Measurements from ENCODE around the gene ZNF74. TPM values are rescaled to one million over a fixed set of nuclear protein-coding genes. Genes with fewer than 3 reads are reported as not detected.

The ZNF74 gene
- total RNA-seq, 4 donors from 2014 or later = 3.0 to 6.9 (median 4.9) TPM

DNA sequence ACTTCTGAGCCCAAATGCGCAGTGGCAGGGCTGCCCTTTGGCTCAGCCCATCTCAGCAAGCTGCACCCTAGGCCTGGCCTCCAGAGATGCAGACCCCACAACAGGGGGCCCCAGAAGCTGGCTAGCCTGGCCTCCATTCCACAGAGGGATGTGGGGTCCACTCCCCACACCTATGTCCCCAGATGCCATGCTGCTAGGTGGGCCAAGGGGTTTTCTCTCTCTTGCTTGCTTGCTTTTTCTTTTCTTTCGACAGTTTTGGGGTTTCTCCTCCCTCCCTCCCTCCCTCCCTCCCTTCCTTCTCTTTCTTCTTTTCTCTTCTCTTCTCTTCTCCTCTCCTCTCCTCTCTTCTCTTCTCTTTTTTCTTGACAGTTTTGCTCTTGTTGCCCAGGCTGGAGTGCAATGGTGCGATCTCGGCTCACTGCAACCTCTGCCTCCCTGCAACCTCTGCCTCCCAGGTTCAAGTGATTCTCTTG is 34.0 kb downstream of the ZNF74 start:
- no peak overlapping the region for H3K27ac ChIP-seq
- DNase-seq = no peak
- no peak overlapping the region for H3K4me3 ChIP-seq
- no peaks in the 10 kb centered on the region for H3K36me3 ChIP-seq
- in situ Hi-C loops (cut with MboI; ENCODE audit: low sequenced_read_pairs in 4 of 4) (loop anchor here in 1 of 4 donors (25.0 kb wide), 1 partner anchor 259 kb away; no protein-coding TSS in a partner anchor), intact Hi-C loops (cut with DNase I; ENCODE audit: low total_unique reads) (loop anchor here (10.0 kb wide), 1 partner anchor 147 kb away; no protein-coding TSS in a partner anchor)
- no peak for ATAC-seq
- H3K9me3 ChIP-seq = no peaks in the 10 kb centered on the region
- peaks cover 0 to 15% of the 10 kb centered on the region in 2 donors for H3K4me1 ChIP-seq
- TF ChIP-seq, protein P1, sequence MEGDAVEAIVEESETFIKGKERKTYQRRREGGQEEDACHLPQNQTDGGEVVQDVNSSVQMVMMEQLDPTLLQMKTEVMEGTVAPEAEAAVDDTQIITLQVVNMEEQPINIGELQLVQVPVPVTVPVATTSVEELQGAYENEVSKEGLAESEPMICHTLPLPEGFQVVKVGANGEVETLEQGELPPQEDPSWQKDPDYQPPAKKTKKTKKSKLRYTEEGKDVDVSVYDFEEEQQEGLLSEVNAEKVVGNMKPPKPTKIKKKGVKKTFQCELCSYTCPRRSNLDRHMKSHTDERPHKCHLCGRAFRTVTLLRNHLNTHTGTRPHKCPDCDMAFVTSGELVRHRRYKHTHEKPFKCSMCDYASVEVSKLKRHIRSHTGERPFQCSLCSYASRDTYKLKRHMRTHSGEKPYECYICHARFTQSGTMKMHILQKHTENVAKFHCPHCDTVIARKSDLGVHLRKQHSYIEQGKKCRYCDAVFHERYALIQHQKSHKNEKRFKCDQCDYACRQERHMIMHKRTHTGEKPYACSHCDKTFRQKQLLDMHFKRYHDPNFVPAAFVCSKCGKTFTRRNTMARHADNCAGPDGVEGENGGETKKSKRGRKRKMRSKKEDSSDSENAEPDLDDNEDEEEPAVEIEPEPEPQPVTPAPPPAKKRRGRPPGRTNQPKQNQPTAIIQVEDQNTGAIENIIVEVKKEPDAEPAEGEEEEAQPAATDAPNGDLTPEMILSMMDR (IDR thresholded peaks at IDR 0.05 in 4 of 5, conservative IDR thresholded peaks at IDR 0.05 in 1 of 5) = no peak
- no peak for TF ChIP-seq POLR2A (IDR thresholded peaks at IDR 0.05)
- H3K27me3 ChIP-seq = peaks cover 0 to 5% (median 3%) of the 10 kb centered on the region in 3 donors

DNA sequence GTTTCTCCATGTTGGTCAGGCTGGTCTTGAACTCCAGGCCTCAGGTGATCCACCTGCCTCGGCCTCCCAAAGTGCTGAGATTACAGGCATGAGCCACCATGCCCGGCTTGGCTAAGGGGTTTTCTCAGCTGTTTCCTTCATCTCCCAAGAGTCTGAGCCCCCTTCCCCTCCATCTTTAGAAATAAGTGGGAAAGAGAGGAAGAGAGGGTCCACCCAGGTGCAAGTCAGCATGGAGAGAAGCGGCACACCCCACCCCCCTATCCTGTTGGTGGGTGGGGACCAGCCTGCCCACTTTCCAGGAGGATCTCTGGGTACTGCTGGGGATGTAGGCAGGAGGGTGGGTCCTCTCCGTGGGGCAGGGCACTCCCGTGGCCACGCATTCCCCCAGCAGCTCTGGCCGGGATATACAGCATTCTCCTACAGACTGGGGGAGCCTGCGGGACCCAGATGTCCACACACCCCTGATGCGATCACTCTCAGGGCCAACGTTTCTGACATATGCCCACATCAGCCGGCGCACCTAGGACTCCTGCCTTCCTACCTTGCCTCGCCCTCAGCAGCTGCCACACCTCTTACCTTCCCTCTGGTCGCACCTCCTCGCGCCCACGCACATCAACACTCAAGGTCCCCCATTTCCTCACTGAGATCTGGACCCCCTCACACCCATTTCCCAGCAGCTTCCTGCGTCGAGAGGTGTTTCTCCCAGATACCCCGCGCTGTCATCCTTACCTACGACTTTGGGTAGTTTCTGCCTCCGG is 34.7 kb downstream of the ZNF74 start:
- H3K4me3 ChIP-seq = no peak overlapping the region
- no peak for TF ChIP-seq POLR2A (IDR thresholded peaks at IDR 0.05)
- TF ChIP-seq, protein P1 (IDR thresholded peaks at IDR 0.05 in 4 of 5, conservative IDR thresholded peaks at IDR 0.05 in 1 of 5) = no peak
- intact Hi-C loops (cut with DNase I; ENCODE audit: low total_unique reads) = loop anchor here (10.0 kb wide), 1 partner anchor 146 kb away; no protein-coding TSS in a partner anchor
- DNase-seq = no peak
- no peak for ATAC-seq
- no peaks in the 10 kb centered on the region for H3K36me3 ChIP-seq
- H3K9me3 ChIP-seq = no peaks in the 10 kb centered on the region
- H3K27ac ChIP-seq = no peak overlapping the region
- peaks cover 0 to 8% of the 10 kb centered on the region in 2 donors for H3K4me1 ChIP-seq
- in situ Hi-C loops (cut with MboI; ENCODE audit: low sequenced_read_pairs in 4 of 4) = loop anchor here in 1 of 4 donors (25.0 kb wide), 1 partner anchor 259 kb away; no protein-coding TSS in a partner anchor
- peaks cover 0 to 5% (median 3%) of the 10 kb centered on the region in 3 donors for H3K27me3 ChIP-seq

DNA sequence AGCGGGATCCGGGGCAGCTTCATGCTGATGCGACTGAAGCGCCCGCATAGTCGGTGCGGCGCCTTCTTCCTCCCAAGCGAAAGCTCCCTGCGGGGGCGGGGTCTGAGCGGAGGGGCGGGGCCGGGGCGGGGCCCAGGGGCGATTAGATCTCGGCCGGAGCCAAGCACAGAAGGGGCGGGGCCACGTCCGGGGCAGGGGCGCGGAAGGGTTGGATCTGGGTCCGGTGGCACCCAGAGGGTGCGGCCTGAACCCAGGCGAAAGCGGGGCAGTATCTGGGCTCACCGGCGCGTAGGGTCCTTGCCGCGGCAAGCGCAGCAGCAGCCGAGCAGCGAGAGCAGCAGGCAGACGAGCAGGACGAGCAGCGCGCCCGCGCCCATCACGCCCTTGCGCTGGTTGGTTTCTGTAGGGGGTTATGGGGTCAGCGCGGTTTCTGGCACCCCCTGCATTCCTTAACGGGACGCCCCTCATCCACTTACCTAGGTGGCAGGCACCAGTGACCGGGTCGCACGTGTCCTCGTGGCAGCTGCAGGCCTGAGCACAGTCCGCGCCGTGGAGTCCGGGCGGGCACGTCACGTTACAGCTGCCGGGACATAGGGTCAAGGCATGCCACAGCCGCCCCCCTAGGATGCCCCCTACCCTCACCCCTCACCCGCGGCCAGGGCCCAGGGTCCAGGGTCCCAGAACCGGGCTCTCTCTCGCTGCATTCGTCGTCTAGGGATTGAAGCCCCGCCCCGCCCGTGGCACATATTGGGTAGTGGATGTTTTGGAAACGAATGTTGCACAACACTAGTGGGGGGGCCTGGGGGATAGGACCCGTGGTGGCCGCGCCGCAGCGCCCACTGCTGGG is 35.5 kb downstream of the ZNF74 start:
- Histone ChIP-seq H3K36me3 (no peaks in the 10 kb centered on the region), H3K4me3 (no peak overlapping the region), H3K4me1 (peaks cover 0 to 4% of the 10 kb centered on the region in 2 donors), H3K9me3 (no peaks in the 10 kb centered on the region), H3K27ac (no peak overlapping the region), H3K27me3 (peaks cover 0 to 5% (median 3%) of the 10 kb centered on the region in 3 donors)
- TF ChIP-seq, protein P1 (IDR thresholded peaks at IDR 0.05 in 4 of 5, conservative IDR thresholded peaks at IDR 0.05 in 1 of 5) = no peak
- TF ChIP-seq POLR2A (IDR thresholded peaks at IDR 0.05) = no peak
- ATAC-seq = no peak
- DNase-seq = no peak
- in situ Hi-C loops (cut with MboI; ENCODE audit: low sequenced_read_pairs in 4 of 4) = loop anchor here in 1 of 4 donors (25.0 kb wide), 1 partner anchor 258 kb away; no protein-coding TSS in a partner anchor
- intact Hi-C loops (cut with DNase I; ENCODE audit: low total_unique reads) = loop anchor here (10.0 kb wide), 1 partner anchor 145 kb away; no protein-coding TSS in a partner anchor

DNA sequence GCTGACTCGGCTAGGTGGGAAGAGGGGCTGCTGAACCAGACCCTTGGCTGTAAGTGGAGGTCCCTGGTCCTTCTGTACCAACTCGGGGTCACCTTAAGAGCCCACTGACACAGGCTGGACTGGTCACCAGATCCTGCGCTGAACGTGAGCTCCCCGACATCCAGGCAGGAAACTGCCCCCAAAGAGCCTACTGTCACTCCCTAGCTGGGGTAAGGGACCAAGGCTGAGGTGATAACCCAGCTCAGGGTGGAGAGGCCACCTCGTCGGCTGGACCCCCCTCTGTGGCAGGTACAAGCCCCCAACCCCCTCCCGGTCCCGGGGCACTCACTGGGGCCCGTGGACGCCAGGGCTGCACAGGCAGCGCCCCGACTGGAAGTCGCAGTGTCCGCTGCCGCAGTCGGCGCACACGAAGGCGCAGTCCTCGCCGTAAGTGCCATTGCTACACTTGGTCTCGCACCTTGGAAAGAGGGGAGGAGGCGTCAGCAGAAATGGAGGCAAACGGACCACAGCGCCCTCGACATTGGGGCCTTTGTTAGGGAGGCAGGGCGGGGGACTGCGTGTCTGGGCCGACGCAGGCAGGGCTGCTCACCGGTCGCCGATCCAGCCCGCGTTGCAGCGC is 36.3 kb downstream of the ZNF74 start:
- ATAC-seq (no peak), DNase-seq (no peak)
- in situ Hi-C loops (cut with MboI; ENCODE audit: low sequenced_read_pairs in 4 of 4) (loop anchor here in 1 of 4 donors (25.0 kb wide), 1 partner anchor 257 kb away; no protein-coding TSS in a partner anchor), intact Hi-C loops (cut with DNase I; ENCODE audit: low total_unique reads) (no loop called here)
- no peak overlapping the region for H3K27ac ChIP-seq
- TF ChIP-seq POLR2A (IDR thresholded peaks at IDR 0.05) = no peak
- TF ChIP-seq, protein P1 (IDR thresholded peaks at IDR 0.05 in 4 of 5, conservative IDR thresholded peaks at IDR 0.05 in 1 of 5) = no peak
- H3K9me3 ChIP-seq = no peaks in the 10 kb centered on the region
- H3K4me1 ChIP-seq = peaks cover 0 to 4% of the 10 kb centered on the region in 2 donors
- H3K4me3 ChIP-seq = peak overlapping the region in 2 of 4 donors; percentile 28 to 50
- no peaks in the 10 kb centered on the region for H3K36me3 ChIP-seq
- H3K27me3 ChIP-seq = peaks cover 1 to 8% (median 6%) of the 10 kb centered on the region in 3 donors
